ENCODE measurements around the gene ARAP1.

Gene ARAP1

DNA sequence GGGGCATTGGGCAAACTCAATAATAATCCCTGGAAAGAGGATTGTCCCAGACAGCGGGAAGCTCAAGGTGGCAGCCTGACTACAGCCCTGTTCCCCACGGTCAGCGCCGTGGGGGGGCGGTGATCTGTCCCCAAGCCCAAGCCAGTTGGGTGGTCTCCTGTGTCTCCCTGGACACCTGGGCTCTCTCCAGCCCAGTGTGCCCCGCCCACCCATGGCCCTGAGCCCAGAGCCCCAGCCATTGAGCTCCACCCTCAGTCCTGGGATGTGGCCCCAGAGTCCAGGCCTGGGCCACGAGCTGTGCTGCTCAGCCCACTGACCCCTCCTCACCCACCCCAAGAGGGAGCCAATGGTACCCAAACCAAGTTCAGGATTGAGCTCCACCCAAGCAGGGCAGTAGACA, 50.1 kb downstream of the ARAP1 start:
- no peak for DNase-seq

DNA sequence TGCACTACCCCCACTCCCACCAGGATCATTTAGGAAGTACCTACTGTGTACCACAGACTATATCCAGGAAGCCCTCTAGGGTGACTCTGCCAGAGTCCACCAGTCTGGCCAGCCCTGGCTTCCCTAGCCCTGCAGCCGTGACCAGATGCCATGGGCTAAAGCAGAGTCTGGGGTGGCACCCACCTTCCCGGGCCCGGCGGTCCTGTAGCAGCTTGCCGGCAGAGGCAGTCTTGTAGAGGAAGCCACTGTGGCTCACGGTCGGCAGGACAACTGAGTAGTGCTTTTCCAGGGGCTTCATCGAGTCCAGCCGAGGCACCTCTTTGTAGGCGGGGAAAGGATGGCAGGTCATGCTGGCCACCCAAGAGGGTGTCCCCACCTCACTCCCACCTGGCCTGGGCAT, 50.7 kb downstream of the ARAP1 start:
- DNase-seq, result no peak

DNA sequence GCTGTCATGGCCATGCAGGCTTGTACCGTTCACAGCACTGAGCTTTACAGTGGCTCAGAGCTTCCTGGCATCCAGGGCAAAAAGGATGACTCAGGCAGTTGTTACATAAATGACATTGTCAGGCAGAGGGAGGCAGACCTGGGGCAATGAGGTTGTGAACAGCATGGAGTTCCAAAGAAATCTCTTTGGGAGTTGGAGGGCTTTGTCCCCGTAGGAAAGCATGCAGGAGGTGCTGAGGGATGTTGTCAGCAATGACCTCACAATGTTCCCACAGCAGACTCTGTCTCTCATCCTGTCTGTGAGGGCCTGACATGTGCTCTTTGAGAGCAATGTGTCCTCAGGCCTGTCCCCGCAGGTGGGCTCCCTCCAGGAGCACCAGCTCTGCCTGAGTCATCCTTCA, 52.1 kb downstream of the ARAP1 start:
- no peak for DNase-seq

DNA sequence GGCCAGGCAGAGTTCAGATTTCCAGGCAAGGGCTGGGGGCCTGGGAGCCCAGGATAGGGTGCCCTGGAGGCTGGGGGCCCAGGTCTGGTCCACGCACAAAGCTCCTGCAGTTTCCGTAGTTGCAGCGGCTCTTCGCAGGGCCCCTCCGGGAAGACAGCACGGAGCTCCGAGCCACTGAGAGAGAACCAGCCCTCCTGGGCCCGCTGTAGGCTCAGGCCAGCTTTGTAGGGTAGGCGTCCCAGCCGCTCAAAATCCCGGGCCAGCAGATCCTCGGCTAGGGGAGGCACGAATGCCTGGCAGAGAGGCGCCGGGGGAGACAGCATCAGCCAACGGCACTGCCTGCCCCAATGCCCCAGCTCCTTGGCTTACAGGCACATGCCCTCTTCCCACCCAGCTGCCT, 54.4 kb downstream of the ARAP1 start:
- no peak for DNase-seq

DNA sequence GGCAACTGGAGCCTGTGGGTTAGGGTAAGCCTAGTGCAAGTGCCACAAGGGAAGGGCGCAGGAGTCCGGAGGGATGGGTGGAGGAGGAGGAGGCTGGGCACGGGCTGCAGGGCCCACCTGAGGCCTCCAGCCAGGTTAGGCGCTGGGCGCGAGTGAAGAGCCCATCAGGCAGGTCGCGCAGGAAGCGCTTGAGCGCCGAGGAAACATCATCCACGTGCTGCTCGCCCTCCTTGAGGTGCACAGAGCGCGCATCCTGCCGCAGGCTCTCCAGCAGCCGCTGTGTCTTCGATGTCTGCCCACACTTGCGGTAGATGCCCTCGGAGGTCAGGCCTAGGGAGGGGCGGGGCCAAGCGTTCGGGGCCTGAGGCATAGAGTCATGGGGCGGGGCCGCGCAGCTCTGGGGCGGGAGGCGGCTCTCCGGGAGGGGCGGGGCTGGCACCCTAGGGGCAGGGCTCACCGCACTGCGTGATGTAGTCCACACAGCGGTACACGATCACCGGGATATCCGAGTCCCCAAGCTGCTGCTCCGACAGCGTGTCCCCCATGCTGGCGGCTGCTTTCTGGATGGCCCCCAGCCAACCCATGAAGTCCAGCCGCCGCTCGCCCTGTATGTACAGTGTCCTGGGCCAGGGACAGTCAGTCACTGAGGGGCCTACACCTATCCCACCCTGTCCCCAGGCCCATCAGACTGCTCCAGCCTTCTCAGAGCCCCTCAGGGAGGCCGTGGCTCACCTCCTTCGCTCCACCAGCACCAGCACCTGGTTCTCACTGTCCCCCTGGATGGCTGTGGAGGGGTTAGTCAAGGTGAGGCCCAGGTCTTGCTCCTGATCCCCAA, 55.1 kb downstream of the ARAP1 start:
- DNase-seq, result no peak

DNA sequence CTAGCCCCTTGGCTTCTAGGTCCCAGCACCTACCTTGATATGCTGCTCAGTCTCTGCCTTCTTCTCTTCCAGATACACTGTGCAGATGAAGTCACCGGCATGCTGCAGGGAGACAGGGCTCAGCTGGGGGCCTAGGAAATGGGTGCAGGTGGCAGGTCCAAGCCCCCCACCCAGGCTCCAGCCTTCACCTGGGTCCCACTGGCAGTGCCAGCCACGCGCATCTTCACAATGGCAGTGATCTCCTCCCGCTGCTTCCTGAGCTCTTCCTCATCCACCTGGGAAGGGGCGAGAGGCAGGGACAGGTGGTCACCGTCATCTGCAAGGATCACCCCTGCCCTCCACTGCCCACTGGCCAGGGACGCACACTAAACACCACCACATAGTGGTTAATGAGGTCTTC, 56.9 kb downstream of the ARAP1 start:
- DNase-seq, result no peak

DNA sequence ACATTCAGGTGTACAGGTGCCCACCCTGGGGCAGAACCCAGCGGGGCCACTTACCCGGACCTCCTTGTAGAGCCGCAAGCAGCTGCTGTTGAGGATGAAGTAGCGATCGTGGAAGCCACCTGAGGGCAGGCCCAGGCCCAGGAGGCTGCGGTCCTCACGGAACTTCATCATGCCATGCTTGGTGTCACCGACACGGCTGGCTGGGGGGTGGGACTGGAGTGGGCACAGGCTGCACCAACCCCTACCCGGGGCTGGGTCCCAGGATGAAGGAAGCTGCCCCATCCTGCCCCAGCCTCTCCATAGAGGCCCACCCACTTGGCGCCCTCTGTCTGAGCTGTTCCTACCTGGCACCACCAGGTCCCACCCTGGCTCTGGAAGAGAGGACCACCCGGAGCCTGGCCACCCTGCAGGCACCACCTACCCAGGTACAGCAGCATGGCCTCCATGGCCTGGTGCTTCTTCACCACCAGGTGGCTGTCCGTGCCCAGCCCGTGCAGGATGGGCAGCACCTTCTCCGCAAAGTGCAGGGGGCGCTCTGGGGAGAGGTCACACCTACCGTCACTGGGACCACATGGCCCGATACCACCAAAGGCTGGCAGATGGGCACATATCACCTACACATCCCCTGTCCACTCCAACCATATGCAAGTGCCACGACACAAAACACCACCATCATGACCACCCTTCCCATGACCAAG, 58.8 kb downstream of the ARAP1 start:
- DNase-seq, result no peak

DNA sequence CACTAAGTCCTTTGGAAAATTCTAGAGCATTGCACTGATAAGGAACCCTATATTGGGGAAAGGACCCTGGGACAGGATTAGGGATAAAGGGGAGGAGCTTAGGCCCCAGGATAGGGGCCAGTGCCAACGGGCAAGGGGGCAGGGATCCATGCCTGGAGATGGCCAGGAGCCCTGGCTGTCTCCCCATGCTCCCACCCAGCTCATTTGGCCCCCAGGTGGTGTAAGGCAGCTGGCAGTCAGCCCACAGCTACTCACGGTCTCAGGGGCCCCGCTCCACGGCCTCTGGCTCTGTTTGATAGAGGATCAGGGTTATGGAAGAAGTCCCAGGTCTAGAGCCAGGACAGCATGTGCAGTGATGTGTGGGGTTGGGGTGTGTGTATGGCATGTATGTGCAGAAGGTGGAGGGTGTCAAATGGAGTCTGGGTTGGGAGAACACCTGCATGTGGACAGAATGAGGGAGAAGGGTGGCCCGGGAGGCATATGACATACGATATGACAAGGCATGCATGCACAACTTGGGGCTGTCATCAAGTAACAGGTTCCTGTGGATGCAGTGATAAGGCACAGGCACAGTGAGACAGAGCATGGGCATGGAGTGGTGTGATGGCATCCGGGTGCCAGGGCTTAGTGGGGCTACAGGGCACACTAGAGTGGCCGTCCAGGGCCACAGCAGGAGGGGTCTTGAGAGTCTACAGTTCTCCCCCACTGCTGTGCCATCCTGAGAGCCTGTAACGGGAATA, 59.5 kb downstream of the ARAP1 start:
- no peak for DNase-seq

DNA sequence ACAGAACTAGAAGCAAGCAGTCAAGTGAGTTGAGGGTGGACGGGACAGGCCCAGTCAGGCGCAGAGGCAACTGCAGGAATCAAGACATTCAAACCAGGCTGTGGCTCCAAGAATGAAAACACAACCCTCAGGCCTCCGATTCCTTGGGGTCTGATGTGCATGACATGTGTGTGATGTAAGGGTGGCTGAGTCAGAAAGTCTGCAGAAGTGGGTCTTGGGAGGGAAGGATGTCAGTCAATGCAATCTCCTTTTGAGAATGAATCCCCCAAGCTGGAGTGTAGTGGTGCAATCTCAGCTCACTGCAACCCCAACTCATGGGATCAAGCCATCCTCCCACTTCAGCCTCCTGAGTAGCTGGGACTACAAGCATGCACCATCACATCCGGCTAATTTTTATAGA, 62.0 kb downstream of the ARAP1 start:
- DNase-seq, result no peak

DNA sequence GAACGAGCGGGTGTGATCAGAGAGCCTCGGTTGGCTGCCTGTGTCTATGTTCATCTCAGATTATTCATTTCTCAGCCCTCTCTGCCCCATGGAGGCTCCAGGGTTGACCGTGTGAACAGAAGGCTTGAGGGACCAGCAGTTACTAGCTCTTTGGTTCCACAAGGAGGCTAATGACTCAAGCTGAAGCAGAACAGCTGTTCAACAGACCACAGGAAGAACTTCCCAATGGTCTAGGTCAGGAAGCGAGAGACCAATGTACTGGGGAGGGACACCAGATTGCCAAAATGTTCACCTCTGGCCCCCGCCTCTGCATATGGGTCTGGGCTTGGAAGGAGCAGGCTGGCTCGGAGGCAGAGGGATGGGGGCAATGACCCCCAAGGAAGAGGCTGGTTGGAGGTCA, 63.3 kb downstream of the ARAP1 start:
- DNase-seq, result no peak

DNA sequence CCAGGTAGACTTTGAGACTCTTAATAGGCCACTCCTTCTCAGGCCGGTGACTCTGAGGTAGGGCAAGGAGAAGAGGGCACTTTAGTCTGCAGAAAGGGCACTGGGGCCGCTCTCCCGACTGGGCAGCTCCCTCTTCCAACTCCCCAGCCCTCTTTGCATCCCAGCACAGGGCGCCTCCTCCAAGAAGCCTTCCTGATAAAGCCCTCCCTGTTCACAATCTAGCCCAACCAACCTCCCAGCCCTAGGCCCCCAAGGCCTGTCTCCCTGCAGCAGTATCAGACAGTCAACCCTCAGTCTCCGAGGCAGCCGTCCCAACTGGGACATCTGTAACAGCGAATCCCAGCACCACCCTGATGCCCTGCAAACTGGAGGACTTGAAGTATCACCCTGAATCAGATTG, 63.7 kb downstream of the ARAP1 start:
- no peak for DNase-seq

DNA sequence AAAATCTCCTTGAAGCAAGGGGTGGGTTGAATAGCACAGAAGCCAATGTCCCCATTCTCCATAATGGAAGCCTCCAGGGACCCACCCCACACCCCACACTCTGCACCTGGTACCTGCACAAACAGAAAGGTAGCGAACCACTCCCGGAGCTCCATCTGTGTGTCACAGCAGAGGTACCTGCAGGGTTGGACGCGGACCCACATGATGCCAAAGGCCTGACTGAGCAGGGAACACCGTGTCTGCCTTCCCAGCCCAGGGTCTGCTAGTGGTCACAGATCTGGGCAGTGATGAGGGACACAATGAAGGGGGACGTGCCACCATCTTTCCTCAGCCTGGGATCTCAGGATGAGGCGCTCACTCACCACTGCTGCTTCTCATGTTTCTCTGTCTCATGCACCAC, 64.9 kb downstream of the ARAP1 start:
- no peak for DNase-seq

DNA sequence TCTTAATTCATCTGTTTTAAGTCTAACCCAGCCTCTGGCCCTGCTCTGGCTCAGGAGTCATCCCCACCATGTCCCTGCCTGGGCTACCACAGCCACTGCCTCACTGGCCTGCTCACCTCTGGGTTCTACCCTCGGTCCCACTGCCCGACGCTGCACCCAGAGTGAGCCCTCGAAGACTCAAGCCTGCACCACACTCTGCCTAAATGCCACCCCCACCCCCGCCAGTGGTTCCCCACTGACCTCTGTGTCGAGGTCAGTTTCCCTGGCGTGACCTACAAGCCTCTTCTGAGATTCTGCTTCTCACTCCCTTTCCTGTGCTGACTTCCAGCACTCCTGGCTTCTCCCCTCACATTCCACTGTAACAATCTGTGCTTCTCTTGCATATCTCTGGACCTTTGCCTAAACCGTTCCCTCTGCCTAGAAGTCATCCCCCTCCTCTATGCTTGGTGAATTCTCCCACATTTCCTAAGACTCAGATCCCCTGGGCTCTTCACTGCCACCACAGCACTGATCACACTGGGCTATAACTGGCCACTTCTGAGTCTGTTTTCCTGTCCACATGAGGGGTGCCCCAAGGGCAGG, 65.5 kb downstream of the ARAP1 start:
- no peak for DNase-seq

DNA sequence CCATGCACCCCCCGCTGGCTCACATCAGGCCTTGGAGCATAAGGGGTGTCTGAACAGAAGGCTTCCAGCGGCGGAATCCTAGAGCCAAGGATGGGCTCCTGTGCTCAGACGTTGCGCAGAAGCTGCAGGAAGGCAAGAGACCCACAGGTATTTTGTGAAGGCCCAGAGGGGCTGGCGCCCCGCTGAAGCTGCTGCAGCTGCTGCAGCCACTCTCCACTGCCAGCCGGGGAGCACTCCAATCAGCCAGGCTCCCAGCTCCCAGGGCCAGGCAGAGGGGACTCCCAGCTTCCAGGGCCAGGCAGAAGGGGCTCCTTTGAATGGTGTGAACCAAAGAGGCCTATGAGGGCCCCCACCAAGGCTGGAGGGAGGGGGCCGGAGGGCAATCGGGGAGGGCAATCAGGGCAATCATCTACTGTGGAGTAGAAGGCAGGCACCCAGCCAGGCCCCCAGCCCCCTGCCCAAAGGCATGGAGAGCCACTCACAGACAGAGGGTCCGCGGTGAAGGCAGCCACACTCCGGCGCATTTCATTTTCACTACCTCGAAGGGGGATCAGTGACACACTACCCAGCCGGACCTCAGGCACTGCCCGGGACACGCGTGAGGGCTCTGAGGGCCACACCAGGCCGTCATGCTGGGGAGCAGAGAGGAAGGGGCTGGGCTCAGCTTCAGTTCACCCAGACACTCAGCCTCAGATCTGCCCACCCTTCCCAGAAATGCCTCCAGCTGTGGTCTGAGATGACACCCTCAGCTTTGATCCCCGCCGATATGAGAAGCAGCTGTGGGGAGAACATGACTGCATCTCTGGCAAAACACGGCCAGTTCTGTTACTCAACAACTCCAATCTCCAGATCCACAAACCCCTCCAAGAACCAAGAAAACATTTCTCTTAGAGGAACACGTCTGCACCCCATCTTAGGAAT, 66.4 kb downstream of the ARAP1 start:
- no peak for DNase-seq

DNA sequence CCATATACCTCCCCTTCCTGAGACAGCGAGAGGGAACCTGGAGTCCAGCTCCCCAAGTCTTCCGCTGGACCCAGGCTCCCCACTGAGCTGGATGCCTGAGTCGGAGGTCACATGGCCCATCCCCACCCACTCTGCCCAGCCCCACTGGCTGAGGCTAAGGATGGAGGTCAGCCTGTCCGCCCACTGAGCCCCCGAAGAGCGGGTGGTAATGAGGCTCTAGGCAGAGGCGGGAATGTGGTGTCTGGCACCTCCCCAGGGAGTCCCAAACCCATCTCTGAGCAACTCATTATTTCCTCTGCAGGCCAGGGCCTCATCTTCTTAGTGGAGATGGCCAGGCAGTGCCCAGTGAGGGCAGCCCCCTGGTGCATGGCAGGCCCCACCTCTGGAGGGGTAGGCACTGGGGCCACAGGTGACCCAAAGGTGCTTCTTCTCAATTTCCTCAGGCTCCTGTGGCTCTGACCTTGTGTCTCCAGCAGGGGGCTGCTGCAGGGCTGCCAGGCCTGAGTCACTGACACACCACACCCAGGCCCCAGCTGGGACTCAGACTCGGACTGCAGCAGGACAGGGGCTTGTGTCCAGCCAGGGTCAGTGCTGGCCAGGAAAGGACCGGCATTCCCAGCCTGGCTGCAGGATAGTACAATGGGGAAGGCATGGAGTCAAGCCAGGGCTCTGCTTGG, 67.8 kb downstream of the ARAP1 start:
- no peak for DNase-seq

DNA sequence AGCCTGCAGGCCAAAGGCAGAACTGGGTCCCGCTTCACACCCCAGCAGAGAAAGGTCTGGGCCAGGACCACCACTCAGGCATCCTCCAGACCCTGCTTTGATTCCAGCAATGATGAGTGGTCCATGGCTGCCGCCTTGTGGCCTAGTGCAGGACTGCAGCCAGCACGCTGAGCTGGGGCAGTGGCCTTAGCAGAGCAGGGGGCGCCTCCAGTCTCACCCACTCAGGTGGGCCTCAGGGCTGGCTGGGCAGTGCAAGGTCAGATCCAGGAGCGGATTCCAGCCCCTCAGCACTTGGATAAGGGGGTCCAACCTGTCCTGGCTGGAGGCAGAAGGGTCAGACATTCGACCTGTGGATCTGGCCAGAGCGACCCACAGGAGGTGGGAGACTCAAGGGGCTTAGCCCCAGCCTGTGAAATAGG, 68.4 kb downstream of the ARAP1 start:
- DNase-seq, result peak; percentile 44

DNA sequence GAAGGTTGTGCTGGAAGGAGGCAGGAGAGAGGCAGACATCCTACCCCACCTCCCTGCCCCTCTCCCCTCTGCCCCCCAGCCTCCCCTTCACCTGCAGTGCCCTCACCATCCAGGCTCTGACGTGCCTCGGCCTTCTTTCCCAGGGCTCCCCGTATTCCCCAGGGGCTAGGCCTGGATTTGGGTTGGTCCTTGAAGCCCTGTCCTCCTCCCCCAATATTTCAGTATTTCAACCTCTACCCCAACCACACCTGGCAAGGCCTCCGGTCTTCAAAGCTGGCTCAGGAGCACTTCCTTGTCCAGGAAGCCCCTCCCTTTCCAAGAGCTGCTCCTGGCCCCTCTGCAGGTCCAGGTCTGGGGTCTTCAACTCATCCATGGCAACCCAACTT, 69.4 kb downstream of the ARAP1 start:
- no peak for DNase-seq

DNA sequence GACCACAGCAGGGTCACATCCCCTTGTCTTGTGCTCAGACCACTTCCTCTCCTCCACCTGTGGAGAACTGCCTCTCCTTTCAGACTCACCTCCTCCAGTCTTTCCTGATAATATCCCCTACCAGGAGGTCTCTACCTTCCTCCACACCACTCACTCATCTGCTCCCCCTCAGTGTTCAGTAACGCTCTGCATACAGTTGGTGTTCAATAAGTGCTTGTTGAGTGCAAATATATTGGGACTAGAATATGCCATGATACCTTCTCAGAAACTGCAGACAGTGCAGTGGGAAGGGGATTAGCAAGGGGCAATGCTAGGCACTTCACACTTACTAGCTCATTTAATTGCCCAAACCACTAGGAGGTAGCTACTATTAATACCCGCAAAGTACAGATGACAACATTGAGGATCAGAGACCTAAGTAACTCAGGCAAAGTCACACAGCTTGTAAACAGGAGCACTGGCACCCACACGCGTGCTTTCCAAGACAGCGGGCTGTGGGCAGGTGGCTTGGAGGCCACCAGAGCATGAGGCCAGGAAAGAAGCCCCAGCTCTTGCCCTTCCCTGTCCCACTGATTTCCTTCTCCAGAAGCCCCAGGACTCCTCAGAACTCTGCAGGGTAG, 69.9 kb downstream of the ARAP1 start:
- DNase-seq, result no peak

DNA sequence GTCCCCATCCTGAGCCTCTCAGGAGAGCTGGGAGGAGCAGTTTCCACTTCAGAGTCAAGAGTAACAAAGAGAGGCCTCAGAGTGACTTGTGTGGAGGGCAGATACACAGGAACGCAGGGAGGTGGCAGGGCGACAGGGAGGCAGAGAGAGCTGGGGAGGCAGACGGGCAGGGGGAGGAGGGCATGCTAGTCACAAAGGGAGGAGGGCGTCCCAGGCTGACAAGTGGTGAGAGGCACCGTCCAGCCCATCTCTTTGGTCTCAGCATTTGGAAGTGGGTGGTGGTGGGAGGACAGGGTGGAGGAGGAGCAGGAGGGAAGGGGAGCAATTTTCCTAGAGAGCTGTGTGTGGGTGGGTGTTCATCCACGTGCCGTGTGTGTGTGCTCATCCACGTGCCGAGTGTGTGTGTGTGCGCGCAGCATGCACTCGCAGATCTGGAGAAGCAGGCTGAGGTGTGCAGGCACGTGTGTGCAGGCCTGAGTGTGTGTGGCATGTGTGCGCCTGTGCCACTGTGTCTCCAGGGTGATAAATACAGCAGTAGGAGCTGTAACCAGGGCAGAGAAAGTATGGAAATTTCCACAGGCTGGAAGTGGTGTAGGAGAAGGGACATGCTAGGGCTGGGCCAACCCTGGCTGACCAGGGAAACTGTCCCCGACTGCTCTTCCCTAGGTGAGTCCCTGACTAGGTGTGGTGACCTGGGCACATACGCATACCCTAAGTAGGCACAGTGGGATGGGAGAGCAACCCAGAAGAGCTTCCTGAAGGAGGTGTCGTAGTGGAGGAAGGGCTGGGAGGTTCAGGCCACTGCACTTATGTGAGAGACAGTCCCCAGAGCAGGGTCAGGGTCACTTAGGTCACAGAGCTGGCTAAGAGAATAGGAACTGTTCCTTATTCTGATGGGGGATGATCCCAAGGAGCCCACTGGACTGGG, 70.7 kb downstream of the ARAP1 start:
- DNase-seq, result no peak

DNA sequence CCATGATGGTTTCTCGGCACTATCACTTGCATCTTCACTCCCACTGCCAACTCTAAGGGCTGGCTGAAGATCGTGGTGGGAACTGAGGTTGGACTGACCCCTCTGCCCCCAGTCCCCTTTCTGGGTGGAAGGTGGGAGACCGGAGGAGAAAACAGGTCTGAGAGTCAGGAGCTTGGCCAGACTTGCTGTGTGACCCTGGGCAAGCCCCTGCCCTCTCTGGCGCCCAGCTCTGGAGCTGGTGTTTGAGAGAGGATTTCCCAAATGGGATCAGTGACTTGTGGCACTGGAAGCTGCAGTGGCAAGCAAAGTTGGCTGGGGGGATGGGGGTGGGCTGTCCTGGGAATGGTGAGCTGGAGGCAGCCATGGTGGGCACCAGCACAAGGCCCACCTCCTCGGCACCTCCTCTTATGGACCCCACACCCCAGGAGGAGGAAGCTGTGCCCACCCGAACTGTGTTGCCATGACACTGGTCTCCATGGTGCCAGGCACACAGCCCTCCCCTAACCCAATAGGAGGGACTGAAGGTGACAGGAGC, 71.5 kb downstream of the ARAP1 start:
- DNase-seq, result no peak

All from NCI-H1092 treated with DMSO at 0.1 percent for 48 hours (cell line).